ENCODE results near the gene PIP4K2A. TPM values are rescaled to one million over a fixed set of nuclear protein-coding genes. Genes with fewer than 3 reads are reported as not detected.

The PIP4K2A gene
- total RNA-seq, 1 experiment from 2014 or later, result 21.4 TPM

- Histone ChIP-seq H2AFZ (no peak overlapping the region), H3K79me2 (ENCODE audit: low read depth) (peaks cover 18% of the 10 kb centered on the region; the same call in 1 of the 2 replicates)
- no TSS peak for BruUV-seq (replicated peaks)
Observed at GRCh38 chr10:22662733-22663330, 51.5 kb downstream of the PIP4K2A start.

GRCh38 chr10:22659866-22660265 is 54.5 kb downstream of the PIP4K2A start:
- no peak for DNase-seq
- POLR2A ChIA-PET (ENCODE audit: unreplicated experiment), result no interaction called here
- H3K36me3 ChIP-seq (ENCODE audit: low read depth), result no peaks in the 10 kb centered on the region
- H3K9me2 ChIP-seq (ENCODE audit: insufficient read depth), result no peaks in the 10 kb centered on the region
- no TSS peak for BruUV-seq (replicated peaks)
- H3K27me3 ChIP-seq (ENCODE audit: insufficient read depth, low read depth), result no peaks in the 10 kb centered on the region
- TF ChIP-seq CTCF (conservative IDR thresholded peaks at IDR 0.05) (no peak), EZH2 (IDR thresholded peaks at IDR 0.05; ENCODE audit: low read depth) (no peak)
- no peaks in the 10 kb centered on the region for H4K20me1 ChIP-seq (ENCODE audit: insufficient read depth)
- H3K9me3 ChIP-seq (ENCODE audit: insufficient read depth, low read depth), result no peaks in the 10 kb centered on the region
- no peak overlapping the region for H3K4me2 ChIP-seq
- CTCF ChIA-PET, result no interaction called here
- H3K4me1 ChIP-seq (replicated peaks; ENCODE audit: insufficient read depth), result no peaks in the 10 kb centered on the region; the same call in 1 of the 2 replicates
- no peaks in the 10 kb centered on the region for H3F3A ChIP-seq (ENCODE audit: insufficient read depth, low read depth)
- H2AFZ ChIP-seq, result no peak overlapping the region
- H3K27ac ChIP-seq, result no peak overlapping the region
- H3K4me3 ChIP-seq, result no peak overlapping the region
- H3K79me2 ChIP-seq (ENCODE audit: low read depth), result 0 out of 2 replicates have a peak, but pooled peaks cover 2% of the 10 kb centered on the region
- intact Hi-C loops (cut with micrococcal nuclease; ENCODE audit: unreplicated experiment), result no loop called here

More at GRCh38 chr10:22662733-22663330, 51.5 kb downstream of the PIP4K2A start:
- Histone ChIP-seq H4K20me1 (ENCODE audit: insufficient read depth) (no peaks in the 10 kb centered on the region), H3K27ac (no peak overlapping the region), H3K9me3 (ENCODE audit: insufficient read depth, low read depth) (no peaks in the 10 kb centered on the region), H3K4me3 (no peak overlapping the region), H3K36me3 (ENCODE audit: low read depth) (no peaks in the 10 kb centered on the region), H3K27me3 (ENCODE audit: insufficient read depth, low read depth) (no peaks in the 10 kb centered on the region), H3K4me2 (no peak overlapping the region), H3F3A (ENCODE audit: insufficient read depth, low read depth) (no peaks in the 10 kb centered on the region), H3K9me2 (ENCODE audit: insufficient read depth) (no peaks in the 10 kb centered on the region), H3K4me1 (replicated peaks; ENCODE audit: insufficient read depth) (no peaks in the 10 kb centered on the region; the same call in 1 of the 2 replicates)
- POLR2A ChIA-PET (ENCODE audit: unreplicated experiment), result interaction anchor here (0.6 kb wide), 1 partner anchor 43 kb away, joined by 3 read pairs; no protein-coding TSS in a partner anchor
- CTCF ChIA-PET, result no interaction called here
- no peak for DNase-seq
- no peak for TF ChIP-seq EZH2 (IDR thresholded peaks at IDR 0.05; ENCODE audit: low read depth)
- TF ChIP-seq CTCF (conservative IDR thresholded peaks at IDR 0.05), result no peak
- intact Hi-C loops (cut with micrococcal nuclease; ENCODE audit: unreplicated experiment), result no loop called here

GRCh38 chr10:22658745-22659410 is 55.5 kb downstream of the PIP4K2A start:
- H4K20me1 ChIP-seq (ENCODE audit: insufficient read depth), result no peaks in the 10 kb centered on the region
- H3K27ac ChIP-seq, result no peak overlapping the region
- no peak overlapping the region for H2AFZ ChIP-seq
- H3F3A ChIP-seq (ENCODE audit: insufficient read depth, low read depth), result no peaks in the 10 kb centered on the region
- TF ChIP-seq CTCF (conservative IDR thresholded peaks at IDR 0.05) (no peak), EZH2 (IDR thresholded peaks at IDR 0.05; ENCODE audit: low read depth) (no peak)
- no peak overlapping the region for H3K4me3 ChIP-seq
- no peak for DNase-seq
- H3K9me3 ChIP-seq (ENCODE audit: insufficient read depth, low read depth), result no peaks in the 10 kb centered on the region
- no peaks in the 10 kb centered on the region; the same call in 1 of the 2 replicates for H3K4me1 ChIP-seq (replicated peaks; ENCODE audit: insufficient read depth)
- CTCF ChIA-PET, result no interaction called here
- no peak overlapping the region for H3K4me2 ChIP-seq
- H3K36me3 ChIP-seq (ENCODE audit: low read depth), result no peaks in the 10 kb centered on the region
- BruUV-seq (replicated peaks), result no TSS peak
- H3K79me2 ChIP-seq (ENCODE audit: low read depth), result 0 out of 2 replicates have a peak, but pooled peaks cover 2% of the 10 kb centered on the region
- POLR2A ChIA-PET (ENCODE audit: unreplicated experiment), result interaction anchor here (0.6 kb wide), 1 partner anchor 24 kb away, joined by 3 read pairs; no protein-coding TSS in a partner anchor
- H3K9me2 ChIP-seq (ENCODE audit: insufficient read depth), result no peaks in the 10 kb centered on the region
- intact Hi-C loops (cut with micrococcal nuclease; ENCODE audit: unreplicated experiment), result no loop called here
- H3K27me3 ChIP-seq (ENCODE audit: insufficient read depth, low read depth), result no peaks in the 10 kb centered on the region
